Stimulated activated CD8-positive, alpha-beta memory T cell treated with anti-CD3 and anti-CD28 coated beads, Interleukin-12 subunit alpha, Interleukin-12 subunit beta, amount 100 ng/mL, for 24 hours (primary cell): ENCODE results near the gene AHI1.
A peak's percentile ranks its signal among the peaks of the same experiment; 100 is the strongest.
"Not testable (repeated sequence)": the region's sequence is repeated elsewhere in the genome, so short reads cannot be mapped to it uniquely, and the experiment has no call there.

Experiments used
- DNase-seq: peaks from one replicate; pipeline ENCODE4 v3.0.0-alpha.2; 2020; ENCODE audit errors: extremely low read depth

AHI1 gene

GRCh38 chr6:135506270-135506997 is 8.9 kb upstream of the AHI1 start:
- DNase-seq, result no peak

GRCh38 chr6:135505648-135506047 is 8.1 kb upstream of the AHI1 start:
- no peak for DNase-seq

DNA sequence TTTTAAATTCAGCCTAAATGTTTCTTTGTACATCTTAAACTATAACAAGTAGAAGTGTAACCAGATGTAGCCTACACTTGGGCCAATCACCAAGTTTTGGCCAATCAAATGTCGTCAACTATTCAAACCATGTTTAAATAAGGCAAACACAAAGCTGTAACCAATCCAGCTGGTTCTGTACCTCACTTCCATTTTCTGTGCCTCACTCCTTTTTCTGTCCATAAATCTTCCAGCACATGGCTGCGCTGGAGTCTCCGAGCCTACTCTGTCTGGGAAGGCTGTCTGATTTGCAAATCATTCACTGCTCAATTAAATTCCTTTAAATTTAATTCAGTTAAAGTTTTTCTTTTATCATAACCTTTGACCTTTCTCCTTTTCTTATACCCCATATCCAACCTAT is 7.7 kb upstream of the AHI1 start:
- no peak for DNase-seq

DNA sequence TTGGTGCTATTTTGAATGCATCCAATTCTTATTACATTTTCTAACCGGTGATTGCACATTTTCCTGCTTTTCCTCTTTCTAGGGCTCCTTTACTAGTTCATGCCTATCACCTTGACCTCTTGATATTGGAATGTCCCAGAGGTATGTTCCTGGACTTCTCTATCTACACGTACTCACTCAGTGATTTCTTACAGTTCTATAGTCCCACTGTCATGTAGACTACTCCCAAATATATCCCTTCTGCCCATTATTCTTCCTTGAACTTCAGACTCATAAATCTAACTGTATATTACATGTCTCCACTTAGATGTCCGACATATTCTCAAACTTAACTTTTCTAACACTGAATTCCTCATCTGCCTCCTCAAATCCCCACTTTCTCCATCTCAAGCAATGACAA is 7.2 kb upstream of the AHI1 start:
- DNase-seq, result no peak

GRCh38 chr6:135503703-135504475 is 6.3 kb upstream of the AHI1 start:
- DNase-seq, result no peak

GRCh38 chr6:135499441-135500340 is 2.2 kb upstream of the AHI1 start:
- DNase-seq, result no peak

DNA sequence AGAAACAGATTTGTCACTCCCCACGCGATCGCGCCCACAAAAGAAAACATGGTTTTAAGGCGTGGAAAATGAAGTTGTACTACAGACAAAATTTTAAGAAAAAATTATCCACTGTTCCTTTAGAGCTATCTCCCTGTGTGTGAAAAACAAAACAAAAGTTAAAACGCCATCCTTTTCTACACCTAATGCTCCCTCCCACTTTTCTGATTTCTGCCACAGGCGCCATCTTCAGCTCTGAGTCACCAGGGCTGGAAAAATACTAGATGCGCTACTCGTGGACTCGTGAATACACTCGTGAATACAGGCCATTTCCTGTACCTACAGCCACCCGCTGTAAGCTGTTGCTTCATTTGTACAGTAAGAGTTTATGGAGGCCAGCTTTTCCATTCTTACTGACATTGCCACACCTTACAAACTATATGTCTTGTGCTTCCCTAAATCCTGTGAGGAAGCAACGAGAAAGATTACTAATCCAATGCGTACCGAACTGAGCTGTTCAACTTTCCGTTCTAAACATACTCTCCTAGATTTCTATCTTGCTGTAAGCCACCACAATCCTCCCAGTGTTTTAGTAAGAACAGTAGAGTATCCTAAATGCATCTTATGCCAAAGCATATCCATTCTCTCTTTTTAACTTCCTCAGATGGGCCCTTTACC is 773 bp upstream of the AHI1 start:
- peak; percentile 26 for DNase-seq

DNA sequence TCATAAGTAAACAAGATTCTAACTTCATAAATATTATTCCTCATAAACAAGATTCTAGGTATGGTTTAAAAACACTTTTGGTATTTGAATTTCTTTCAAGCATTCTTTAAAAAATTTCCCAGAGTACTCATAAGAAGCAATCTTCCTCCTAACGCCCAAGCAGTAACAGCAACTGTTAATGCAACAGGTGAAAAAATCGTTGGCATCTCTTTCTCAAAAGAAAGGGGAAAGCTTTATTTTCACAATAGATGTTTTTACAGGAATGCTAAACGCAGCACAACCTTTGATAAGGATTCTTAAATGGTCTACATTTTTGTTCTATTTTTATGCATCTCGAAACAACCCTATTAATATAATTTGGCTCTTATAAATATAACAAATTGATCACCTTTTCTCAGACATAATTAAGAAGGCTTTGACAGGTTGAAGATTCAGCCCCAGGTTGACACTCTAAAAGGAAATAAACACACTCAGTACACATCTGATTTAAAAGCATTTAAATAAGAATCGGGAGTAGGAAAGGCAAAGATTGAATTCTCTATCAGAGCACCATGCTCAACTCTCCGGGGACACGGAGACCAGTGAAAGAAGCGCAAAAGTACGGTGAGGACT is 634 bp downstream of the AHI1 start:
- DNase-seq, result no peak

DNA sequence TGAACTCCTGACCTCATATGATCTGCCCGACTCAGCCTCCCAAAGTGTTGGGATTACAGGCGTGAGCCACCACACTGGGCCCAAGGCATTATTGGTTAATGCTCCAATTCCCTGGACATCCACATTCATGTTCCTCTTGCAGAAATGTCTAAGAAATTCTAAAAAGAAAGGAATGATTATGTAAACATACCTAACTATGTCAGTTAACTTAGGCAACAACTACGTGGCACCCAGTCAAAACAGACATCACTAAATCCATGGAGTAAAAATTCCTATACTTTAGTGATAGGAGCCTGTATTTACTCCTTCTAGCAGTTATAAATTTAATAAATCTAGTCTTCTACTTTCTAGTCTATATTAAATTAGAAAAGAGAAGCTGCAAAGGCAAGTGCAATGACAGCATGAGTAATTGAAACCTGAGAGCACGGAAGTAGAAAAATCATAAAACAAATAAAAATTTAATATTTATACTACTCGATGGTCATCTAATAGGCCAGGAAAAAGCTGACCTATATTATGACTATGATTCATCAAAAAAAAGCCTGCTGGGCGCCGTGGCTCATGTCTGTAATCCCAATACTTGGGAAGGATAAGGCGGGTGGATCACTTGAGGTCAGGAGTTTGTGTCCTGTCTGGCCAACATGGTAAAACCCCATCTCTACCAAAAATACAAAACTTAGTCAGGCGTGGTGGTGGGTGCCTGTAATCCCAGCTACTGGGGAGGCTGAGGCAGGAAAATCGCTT is 4.2 kb downstream of the AHI1 start:
- no peak for DNase-seq

- no peak for DNase-seq
These were observed 7.2 kb downstream of the AHI1 start for GRCh38 chr6:135490381-135490780.

DNA sequence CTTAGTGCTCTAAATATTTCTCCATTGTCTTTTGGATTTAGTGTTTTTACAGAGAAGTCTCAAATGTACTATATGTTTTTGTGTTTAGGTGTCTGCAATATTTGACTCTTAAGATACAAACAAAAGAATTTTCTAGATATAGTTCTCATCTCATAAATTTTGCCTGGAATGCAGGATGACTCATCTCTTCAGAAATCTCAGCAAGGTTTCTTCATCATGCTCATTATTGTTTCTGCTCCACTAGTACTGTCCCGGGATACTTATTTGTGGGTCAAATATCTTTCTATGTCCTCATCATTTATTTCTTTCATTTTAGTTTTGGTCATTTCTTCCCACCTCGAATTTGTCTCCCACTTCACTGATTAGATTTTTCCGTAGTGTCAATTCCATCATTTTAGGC is 9.5 kb downstream of the AHI1 start:
- no peak for DNase-seq

- DNase-seq, result not testable (repeated sequence)
These were observed 13.6 kb downstream of the AHI1 start for GRCh38 chr6:135483903-135484302.

GRCh38 chr6:135481783-135482369 is 15.7 kb downstream of the AHI1 start:
- no peak for DNase-seq

DNA sequence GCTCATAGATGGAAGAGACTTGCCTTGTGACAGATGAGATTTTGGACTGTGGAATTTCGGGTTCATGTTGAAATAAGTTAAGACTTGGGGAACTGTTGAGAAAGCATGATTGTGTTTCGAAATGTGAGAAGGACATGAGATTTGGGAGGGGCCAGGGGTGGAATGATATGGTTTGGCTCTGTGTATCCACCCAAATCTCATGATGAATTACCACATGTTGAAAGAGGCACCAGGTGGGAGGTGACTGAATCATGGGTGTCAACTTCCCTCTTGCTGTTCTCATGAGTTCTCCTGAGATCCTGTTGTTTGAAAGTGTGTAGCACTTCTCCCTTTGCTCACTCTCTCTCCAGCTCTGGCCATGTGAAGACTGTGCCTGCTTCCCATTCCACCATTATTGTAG is 17.9 kb downstream of the AHI1 start:
- DNase-seq, result no peak

DNA sequence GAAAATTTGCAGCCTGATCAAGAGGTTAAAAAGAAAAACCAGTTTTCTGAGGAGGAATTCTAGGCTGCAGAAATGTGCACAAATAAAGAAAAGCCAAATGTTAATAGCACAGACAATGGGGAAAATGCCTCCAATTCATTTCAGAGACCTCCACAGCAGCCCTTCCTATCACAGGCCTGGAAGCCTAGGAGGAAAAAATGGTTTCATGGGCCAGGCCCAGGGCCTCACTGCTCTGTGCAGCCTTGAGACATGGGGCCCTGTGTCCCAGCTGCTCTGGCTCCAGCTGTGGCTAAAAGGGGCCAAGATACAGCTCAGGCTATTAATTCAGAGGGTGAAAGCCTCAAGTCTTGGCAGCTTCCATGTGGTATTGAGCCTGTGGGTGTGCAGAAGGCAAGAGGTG is 18.9 kb downstream of the AHI1 start:
- DNase-seq, result no peak

GRCh38 chr6:135475292-135475886 is 22.2 kb downstream of the AHI1 start:
- no peak for DNase-seq

DNA sequence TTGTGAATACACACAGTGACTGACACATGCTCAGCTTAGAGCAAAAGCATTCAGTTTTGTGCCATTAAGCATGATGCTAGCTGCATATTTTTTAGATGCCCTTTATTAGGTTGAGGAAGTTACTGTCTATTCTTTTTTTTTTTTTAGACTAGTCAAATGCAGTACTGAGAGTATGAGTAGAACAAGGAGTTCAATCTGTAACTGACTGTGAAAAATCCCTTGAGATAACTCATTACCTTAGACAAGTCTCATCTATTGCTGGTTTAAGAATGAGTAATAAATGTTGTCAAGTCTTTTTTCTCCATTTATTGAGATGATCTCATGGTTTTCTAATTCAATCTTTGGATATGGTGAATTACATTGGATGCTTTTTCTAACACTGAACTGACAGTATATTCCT is 23.2 kb downstream of the AHI1 start:
- no peak for DNase-seq

GRCh38 chr6:135465903-135466302 is 31.6 kb downstream of the AHI1 start:
- no peak for DNase-seq

DNA sequence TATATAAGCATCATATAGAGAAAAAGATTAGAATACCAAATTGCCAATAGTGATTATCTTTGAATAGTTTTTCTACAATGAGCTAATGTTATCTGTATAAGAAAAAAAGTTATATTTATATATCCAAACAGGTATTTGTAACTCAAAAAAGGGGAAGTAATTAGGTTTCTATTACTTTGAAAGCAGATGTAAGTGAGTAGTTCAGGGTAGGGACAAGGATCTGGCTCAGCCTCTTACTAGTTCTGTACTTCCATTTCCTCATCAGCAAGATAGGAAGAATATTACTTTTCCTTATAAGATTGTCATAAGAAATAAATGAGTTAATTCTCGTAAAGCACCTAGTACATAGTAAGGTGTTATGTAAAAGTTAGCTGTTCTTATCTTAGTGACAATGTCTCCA is 32.2 kb downstream of the AHI1 start:
- DNase-seq, result no peak

DNA sequence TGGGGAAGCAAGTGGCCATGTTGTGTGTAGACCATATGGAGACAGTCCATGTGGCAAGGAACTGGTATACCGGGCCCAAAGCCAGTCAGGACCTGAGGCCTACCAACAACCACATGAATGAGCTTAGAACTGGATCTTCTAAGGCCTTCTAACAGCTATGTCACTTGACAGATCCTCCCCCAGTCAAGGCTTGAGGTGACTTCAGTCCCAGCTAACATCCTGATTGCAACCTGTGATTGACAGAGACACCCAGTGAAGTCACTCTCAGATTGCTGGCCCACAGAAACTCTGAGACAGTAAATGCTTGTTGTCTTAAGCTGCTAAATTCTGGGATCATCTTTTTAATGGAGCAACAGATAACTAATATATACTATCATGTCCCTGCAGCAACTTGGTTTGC is 32.9 kb downstream of the AHI1 start:
- no peak for DNase-seq
